Esophagus muscularis mucosa (tissue), 4 donors: ENCODE results near the gene KREMEN1.

Source experiments
- EP300 ChIP-seq: sonication (generic); formaldehyde crosslinking; IDR thresholded peaks from one replicate; pipeline ENCODE4 v1.6.1; 2017; ENCODE audit warnings: antibody characterized with exemption
- POLR2AphosphoS5 ChIP-seq, 2 donors: sonication (generic); formaldehyde crosslinking; IDR thresholded peaks; one replicate each; pipeline ENCODE4 v1.6.1; 2017; ENCODE audit warnings: antibody characterized with exemption in 2 of 2
- TF ChIP-seq, protein P1 (sequence below), 3 experiments: fragments of 200-600 bp in 2 of 3; fragments of 450-650 bp in 1 of 3; sonication (generic) in 2 of 3; IDR thresholded peaks; one replicate each; pipeline ENCODE4 v1.5.1; 2017 to 2019; ENCODE audit warnings: antibody characterized with exemption in 3 of 3, mild to moderate bottlenecking in 2 of 3, moderate library complexity in 1 of 3

DNA sequence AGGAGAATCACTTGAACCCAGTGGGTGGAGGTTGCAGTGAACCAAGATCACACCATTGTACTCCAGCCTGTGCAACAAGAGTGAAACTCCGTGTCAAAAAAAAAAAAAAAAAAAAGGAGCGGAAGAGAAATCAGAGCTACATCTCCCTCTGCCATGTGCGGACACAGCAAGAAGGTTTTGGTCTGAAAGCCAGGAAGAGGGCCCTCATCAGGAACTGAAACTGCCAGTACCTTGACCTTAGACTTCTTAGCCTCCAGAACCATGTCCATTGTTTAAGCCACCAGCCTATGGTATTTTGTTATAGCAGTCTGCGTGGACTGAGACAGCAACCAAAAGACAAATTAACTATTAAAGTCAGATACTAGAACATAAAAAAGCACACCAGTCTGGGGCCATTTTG, 41.6 kb downstream of the KREMEN1 start:
- TF ChIP-seq, protein P1, sequence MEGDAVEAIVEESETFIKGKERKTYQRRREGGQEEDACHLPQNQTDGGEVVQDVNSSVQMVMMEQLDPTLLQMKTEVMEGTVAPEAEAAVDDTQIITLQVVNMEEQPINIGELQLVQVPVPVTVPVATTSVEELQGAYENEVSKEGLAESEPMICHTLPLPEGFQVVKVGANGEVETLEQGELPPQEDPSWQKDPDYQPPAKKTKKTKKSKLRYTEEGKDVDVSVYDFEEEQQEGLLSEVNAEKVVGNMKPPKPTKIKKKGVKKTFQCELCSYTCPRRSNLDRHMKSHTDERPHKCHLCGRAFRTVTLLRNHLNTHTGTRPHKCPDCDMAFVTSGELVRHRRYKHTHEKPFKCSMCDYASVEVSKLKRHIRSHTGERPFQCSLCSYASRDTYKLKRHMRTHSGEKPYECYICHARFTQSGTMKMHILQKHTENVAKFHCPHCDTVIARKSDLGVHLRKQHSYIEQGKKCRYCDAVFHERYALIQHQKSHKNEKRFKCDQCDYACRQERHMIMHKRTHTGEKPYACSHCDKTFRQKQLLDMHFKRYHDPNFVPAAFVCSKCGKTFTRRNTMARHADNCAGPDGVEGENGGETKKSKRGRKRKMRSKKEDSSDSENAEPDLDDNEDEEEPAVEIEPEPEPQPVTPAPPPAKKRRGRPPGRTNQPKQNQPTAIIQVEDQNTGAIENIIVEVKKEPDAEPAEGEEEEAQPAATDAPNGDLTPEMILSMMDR (IDR thresholded peaks at IDR 0.05): no peak
- TF ChIP-seq POLR2AphosphoS5 (IDR thresholded peaks at IDR 0.05): no peak
- no peak for TF ChIP-seq EP300
